ENCODE measurements around the gene CACNB1. TPM values are rescaled to one million over a fixed set of nuclear protein-coding genes. Genes with fewer than 3 reads are reported as not detected.

Gene CACNB1
- total RNA-seq, 2 donors from 2014 or later = 3.6 to 13.4 TPM

DNA sequence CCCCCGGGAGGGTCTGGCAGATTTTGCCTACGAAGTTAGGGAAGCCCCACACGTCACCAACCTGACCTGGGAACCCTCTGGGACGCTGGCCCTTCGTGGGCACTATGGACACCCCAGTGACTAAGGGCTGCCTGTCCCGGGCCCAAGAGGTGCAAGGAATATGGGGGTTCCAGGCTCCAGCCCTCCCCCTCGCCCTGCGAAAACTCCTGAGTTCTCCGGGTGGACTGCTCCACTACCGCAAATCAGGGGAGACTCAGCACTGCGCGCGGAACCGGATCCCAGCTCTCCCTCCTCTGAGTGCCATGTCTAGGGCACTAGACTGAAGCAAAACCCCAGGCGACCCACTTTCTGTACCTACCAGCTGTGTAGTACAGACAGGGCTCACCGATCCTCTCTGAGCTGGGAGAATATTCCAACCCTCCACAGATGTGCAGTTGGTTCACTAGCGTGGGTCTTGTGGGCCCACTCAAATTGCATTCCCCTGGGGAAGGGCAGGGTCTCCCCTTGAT lies 31.6 kb downstream of the CACNB1 start, which contains the start of gene ARL5C:
TSS of gene ARL5C (minus strand) at position 321 of the 509 bp plus-strand sequence. CDS start 401 bp downstream, outside the sequence.
- no peaks in the 10 kb centered on the region for H3K36me3 ChIP-seq
- peak within 1 kb of the TSS; percentile 46 to 54 for H3K4me3 ChIP-seq
- H3K9me3 ChIP-seq = no peaks in the 10 kb centered on the region
- H3K27ac ChIP-seq = peak within 1 kb of the TSS; percentile 6 to 54
- TF ChIP-seq, protein P1, sequence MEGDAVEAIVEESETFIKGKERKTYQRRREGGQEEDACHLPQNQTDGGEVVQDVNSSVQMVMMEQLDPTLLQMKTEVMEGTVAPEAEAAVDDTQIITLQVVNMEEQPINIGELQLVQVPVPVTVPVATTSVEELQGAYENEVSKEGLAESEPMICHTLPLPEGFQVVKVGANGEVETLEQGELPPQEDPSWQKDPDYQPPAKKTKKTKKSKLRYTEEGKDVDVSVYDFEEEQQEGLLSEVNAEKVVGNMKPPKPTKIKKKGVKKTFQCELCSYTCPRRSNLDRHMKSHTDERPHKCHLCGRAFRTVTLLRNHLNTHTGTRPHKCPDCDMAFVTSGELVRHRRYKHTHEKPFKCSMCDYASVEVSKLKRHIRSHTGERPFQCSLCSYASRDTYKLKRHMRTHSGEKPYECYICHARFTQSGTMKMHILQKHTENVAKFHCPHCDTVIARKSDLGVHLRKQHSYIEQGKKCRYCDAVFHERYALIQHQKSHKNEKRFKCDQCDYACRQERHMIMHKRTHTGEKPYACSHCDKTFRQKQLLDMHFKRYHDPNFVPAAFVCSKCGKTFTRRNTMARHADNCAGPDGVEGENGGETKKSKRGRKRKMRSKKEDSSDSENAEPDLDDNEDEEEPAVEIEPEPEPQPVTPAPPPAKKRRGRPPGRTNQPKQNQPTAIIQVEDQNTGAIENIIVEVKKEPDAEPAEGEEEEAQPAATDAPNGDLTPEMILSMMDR (IDR thresholded peaks at IDR 0.05) = no peak
- DNase-seq (ENCODE audit: low spot score) = no peak
- H3K4me1 ChIP-seq = peaks cover 0 to 34% of the 10 kb centered on the region in 2 donors
- no peaks in the 10 kb centered on the region for H3K27me3 ChIP-seq

DNA sequence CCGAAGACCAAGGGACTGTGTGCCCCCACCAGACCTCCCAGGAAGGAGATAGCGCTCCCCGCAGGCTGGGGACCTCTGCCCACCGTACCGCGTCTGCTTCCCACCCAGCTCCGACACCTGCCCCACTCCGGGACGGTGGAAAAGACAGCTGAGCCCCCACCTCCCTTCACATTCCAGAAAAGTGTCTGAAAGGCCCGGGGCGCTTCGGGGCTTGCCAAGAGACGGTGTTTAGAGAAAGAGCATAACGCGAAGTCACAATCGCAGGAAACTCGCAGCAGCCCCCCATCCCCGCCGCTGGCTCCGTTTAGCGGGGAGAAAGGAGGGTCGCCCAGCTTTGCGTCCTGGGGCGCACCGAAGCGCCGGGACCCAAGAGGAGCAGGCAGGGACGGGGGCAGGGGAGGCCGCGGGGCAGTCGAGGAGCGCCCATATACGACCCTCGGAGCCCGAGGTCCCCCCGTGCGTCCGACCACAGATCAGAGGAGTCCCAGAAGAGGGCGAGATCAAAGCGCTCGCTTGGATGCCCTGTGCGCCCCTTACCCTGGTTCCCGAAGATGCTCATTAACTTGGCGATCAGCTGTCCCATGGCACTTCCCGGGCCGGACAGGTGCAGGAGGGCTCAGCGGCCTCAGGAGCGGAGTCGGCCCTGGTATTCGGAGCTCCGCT lies 32.2 kb downstream of the CACNB1 start:
- Histone ChIP-seq H3K9me3 (no peaks in the 10 kb centered on the region), H3K36me3 (no peaks in the 10 kb centered on the region), H3K4me1 (peaks cover 0 to 34% of the 10 kb centered on the region in 2 donors), H3K27ac (peak overlapping the region; percentile 6 to 54), H3K4me3 (peak overlapping the region; percentile 46 to 54), H3K27me3 (no peaks in the 10 kb centered on the region)
- no peak for DNase-seq (ENCODE audit: low spot score)
- TF ChIP-seq, protein P1 (IDR thresholded peaks at IDR 0.05) = no peak

DNA sequence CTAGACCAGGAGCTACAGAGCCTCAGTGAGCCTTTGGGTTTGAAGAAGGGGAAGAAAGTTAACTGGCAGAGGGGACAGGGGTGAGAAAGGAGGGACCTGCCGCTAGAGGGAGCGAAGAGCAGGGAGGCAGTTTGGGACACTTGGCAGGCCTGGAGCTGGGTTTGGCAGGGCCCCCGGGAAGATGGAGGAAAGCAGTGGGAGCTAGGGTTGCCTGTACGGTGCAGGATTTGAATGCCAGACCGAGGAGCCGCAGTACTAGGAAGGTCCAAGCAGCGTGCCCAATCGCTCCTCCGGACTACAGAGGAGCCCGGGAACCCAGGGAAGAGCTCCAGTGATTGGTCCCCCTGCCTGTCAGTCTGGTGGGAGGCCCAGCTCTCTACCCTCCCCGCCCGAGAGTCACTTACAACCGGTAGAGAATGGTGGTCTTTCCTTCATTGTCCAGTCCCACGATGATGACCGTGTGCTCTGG lies 32.8 kb downstream of the CACNB1 start:
- H3K36me3 ChIP-seq = no peaks in the 10 kb centered on the region
- H3K27me3 ChIP-seq = no peaks in the 10 kb centered on the region
- peak overlapping the region; percentile 46 to 54 for H3K4me3 ChIP-seq
- peak overlapping the region; percentile 6 to 54 for H3K27ac ChIP-seq
- TF ChIP-seq, protein P1 (IDR thresholded peaks at IDR 0.05) = peak; percentile 72 to 89
- no peaks in the 10 kb centered on the region for H3K9me3 ChIP-seq
- H3K4me1 ChIP-seq = peaks cover 0 to 34% of the 10 kb centered on the region in 2 donors
- DNase-seq (ENCODE audit: low spot score) = peak; percentile 93

DNA sequence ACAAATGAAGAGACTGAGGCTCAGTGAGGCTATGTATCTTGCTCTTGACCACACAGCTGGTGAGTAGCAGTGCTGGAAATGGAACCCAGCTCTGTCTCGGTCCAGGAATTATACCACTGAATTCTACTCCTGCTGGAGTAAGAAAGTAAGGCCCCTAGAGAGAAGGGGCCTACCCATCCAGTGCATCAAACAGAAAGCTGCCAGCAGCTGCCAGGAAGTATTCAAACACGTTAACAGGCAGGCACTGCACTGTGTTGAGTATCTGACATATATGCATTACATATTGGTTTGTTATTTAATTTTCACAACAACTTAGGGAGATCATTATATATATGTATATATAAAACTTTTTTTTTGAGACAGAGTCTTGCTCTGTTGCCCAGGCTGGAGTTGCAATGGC lies 35.5 kb downstream of the CACNB1 start:
- Histone ChIP-seq H3K4me3 (no peak overlapping the region), H3K9me3 (no peaks in the 10 kb centered on the region), H3K27me3 (no peaks in the 10 kb centered on the region), H3K4me1 (peaks cover 0 to 28% of the 10 kb centered on the region in 2 donors), H3K27ac (no peak overlapping the region), H3K36me3 (no peaks in the 10 kb centered on the region)
- TF ChIP-seq, protein P1 (IDR thresholded peaks at IDR 0.05) = no peak
- no peak for DNase-seq (ENCODE audit: low spot score)

DNA sequence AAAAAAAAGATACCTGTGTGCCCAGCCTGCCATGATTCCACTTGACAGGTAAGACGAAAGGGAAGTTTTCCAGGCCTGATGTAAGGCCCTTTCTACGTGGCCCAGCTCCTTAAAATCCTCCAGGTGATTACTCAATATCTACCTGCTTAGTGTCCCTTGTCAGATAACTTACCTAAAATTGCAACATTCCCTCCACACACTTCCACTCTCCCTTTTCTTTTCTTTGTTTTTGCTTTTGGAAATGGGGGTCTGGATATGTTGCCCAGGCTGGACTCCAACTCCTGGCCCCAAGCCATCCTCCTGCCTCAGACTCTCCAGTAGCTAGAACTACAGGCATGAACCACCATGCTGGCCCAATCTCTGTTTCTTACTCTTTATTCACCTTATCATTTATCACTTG lies 38.8 kb downstream of the CACNB1 start:
- no peak for DNase-seq (ENCODE audit: low spot score)
- Histone ChIP-seq H3K36me3 (no peaks in the 10 kb centered on the region), H3K4me3 (no peak overlapping the region), H3K27me3 (no peaks in the 10 kb centered on the region), H3K9me3 (no peaks in the 10 kb centered on the region), H3K27ac (no peak overlapping the region), H3K4me1 (no peaks in the 10 kb centered on the region)
- TF ChIP-seq, protein P1 (IDR thresholded peaks at IDR 0.05) = no peak

Data from right atrium auricular region (tissue), 2 donors.